LNCAP (cell line): ENCODE data around the gene NXPH2.

Source experiments
- CTCF ChIP-seq: fragments of 450-650 bp; IDR thresholded peaks from 2 replicates; pipeline ENCODE4 v1.5.1; 2017; ENCODE audit warnings: mild to moderate bottlenecking

NXPH2 gene

DNA sequence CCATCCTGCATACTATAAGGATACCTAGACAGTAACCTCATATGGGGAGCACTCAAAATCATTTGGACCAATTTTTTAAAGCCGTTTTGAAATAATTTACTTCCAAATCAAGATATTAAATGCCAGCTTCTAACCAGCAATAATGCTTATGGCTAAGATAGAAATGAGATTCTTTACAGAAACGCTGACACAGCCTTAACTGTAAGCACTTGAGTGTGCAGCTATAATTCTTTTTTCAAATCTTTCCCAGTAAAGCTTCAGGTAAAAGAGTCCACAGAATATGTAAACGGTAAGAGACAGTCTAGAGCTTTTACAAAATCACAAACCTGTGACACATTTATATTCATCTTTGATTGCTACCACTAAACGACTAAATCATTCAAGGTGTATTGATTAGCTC lies 4.5 kb downstream of the NXPH2 start:
- no peak for TF ChIP-seq CTCF

GRCh38 chr2:138771534-138771933 lies 8.7 kb downstream of the NXPH2 start:
- TF ChIP-seq CTCF, result no peak

GRCh38 chr2:138767101-138767500 lies 13.1 kb downstream of the NXPH2 start:
- TF ChIP-seq CTCF, result no peak

DNA sequence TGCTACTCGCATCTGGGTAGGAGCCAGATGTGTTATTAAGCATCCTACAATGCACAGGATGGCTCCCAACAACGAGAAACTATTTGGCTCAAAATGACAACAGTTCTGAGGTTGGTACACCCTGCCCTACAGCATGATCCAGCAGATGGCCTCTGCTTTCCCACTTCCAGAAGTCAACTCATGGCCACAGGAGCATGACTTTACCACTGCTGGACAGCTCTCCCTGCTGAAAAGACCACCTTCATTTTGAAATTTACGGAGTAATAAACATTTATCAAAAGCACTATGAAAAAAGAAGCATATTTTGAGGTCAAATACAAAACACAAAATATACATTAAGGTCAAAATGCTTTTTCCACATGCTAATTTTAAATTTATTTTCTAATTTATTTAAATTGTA lies 13.7 kb downstream of the NXPH2 start:
- TF ChIP-seq CTCF, result no peak

DNA sequence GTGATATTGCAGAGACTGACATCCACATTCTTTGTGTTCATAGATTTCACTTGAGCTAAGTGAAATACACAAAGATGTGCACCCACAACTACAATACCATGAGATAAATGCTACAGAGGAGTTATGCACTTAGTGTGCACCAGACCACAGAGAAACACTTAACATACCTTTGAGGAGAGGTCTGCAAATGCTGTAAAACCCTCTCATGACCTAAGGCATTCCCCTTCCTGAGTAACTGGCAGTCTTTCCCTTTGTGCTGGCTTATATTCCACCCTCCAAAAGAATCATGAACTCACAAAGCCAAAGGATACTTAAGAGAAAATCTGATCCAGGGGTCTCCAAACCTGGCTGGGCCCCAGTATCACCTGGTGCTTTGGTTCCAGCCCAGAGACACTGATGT lies 16.2 kb downstream of the NXPH2 start:
- TF ChIP-seq CTCF, result no peak

GRCh38 chr2:138762533-138762932 lies 17.7 kb downstream of the NXPH2 start:
- TF ChIP-seq CTCF, result no peak

GRCh38 chr2:138760676-138761075 lies 19.5 kb downstream of the NXPH2 start:
- no peak for TF ChIP-seq CTCF

DNA sequence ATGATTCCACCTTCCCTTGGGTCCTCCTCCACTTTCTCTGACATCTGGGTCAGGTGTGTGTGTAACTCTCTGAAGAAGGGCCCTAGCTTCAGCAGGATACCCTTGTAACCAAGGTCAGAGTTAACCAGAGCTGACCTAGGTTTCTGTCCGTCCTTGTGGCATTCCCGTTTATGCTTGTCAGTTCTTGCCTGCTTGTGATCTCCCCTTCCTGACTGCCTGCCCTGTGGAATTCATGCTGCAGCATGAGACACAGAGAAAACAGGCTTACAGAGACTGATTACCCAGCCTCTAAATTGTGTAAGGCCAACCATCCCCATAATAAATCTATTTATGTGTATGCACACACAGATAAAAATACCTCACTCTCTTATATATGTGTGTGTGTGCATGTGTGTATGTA lies 22.8 kb downstream of the NXPH2 start:
- TF ChIP-seq CTCF, result no peak
